Mononuclear cell (primary cell): ENCODE data around the gene CCDC12. TPM values are rescaled to one million over a fixed set of nuclear protein-coding genes. Genes with fewer than 3 reads are reported as not detected.

ENCODE experiments used
- H3K27me3 ChIP-seq: 2 replicates; pipeline ENCODE4 v1.6.0; 2011; ENCODE audit warnings: low read length, control low read depth; ENCODE audit not compliant: insufficient read depth
- H3K4me1 ChIP-seq: 2 replicates; pipeline ENCODE4 v1.5.1; 2011; ENCODE audit warnings: mild to moderate bottlenecking, low read length, control low read depth; ENCODE audit not compliant: insufficient read depth
- H3K4me3 ChIP-seq: 2 replicates; pipeline ENCODE4 v1.5.1; 2011; ENCODE audit warnings: mild to moderate bottlenecking, low read length, moderate library complexity
- H3K9me3 ChIP-seq: 2 replicates; pipeline ENCODE4 v1.5.1; 2011; ENCODE audit warnings: low read depth, mild to moderate bottlenecking, control low read depth, low read length
- total RNA-seq: library from RNA; depleted of rRNA; stranded (reverse); fragments of >200 nt; gene quantifications from one replicate; pipeline ENCODE4 v1.2.3, GENCODE V29; 2012

The CCDC12 gene
- total RNA-seq, 1 donor = 45.2 TPM

- Histone ChIP-seq H3K4me1 (peaks cover 93% of the 10 kb centered on the region), H3K4me3 (no peak overlapping the region), H3K27me3 (no peaks in the 10 kb centered on the region), H3K9me3 (no peaks in the 10 kb centered on the region)
These were observed 6.0 kb upstream of the CCDC12 start for GRCh38 chr3:46982546-46982945.

DNA sequence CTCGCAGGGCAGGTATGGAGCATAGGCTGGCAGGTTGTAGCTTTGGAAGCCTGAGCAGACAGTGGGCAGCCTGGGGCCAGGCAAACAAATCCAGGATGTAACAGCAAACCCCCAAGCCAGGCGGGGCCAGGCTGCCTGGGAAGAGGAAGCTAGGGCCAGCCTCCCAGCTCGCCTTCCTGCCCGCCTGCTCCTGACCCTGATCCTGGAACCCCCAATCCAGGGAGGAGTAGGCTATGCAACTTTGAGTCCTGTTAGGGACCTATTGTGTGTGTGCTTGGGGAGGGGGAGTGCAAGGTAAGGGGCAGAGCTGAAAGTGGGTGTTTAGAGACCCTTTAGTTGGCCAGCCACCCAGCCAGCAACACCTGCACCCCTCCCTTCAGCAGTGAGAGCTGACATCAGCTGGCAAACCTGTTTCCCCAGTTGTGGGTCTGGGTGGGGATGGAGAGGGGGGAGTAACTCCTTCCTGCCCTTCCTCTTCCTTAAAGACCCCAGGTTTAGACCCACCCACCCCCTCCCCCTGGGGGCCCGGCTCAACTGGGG is 5.5 kb upstream of the CCDC12 start:
- peaks cover 93% of the 10 kb centered on the region for H3K4me1 ChIP-seq
- peak overlapping the region; percentile 1 for H3K4me3 ChIP-seq
- no peaks in the 10 kb centered on the region for H3K9me3 ChIP-seq
- no peaks in the 10 kb centered on the region for H3K27me3 ChIP-seq

GRCh38 chr3:46979958-46980497 is 3.5 kb upstream of the CCDC12 start:
- H3K4me1 ChIP-seq = peaks cover 86% of the 10 kb centered on the region
- no peaks in the 10 kb centered on the region for H3K9me3 ChIP-seq
- H3K4me3 ChIP-seq = peak overlapping the region; percentile 59

GRCh38 chr3:46978985-46979944 is 2.7 kb upstream of the CCDC12 start, which contains the start of gene NBEAL2:
Gene NBEAL2, plus strand, starts transcription at chr3:46979666. Its CDS starts 196 bp downstream, at chr3:46979862.
- H3K27me3 ChIP-seq = no peaks in the 10 kb centered on the region
- peaks cover 86% of the 10 kb centered on the region for H3K4me1 ChIP-seq
- H3K9me3 ChIP-seq = no peaks in the 10 kb centered on the region
- peak within 1 kb of the TSS; percentile 59 for H3K4me3 ChIP-seq

More at GRCh38 chr3:46979958-46980497, 3.5 kb upstream of the CCDC12 start:
- H3K27me3 ChIP-seq = no peaks in the 10 kb centered on the region

GRCh38 chr3:46978381-46978780 is 1.8 kb upstream of the CCDC12 start:
- H3K27me3 ChIP-seq = no peaks in the 10 kb centered on the region
- no peak overlapping the region for H3K4me3 ChIP-seq
- H3K9me3 ChIP-seq = no peaks in the 10 kb centered on the region
- peaks cover 86% of the 10 kb centered on the region for H3K4me1 ChIP-seq

DNA sequence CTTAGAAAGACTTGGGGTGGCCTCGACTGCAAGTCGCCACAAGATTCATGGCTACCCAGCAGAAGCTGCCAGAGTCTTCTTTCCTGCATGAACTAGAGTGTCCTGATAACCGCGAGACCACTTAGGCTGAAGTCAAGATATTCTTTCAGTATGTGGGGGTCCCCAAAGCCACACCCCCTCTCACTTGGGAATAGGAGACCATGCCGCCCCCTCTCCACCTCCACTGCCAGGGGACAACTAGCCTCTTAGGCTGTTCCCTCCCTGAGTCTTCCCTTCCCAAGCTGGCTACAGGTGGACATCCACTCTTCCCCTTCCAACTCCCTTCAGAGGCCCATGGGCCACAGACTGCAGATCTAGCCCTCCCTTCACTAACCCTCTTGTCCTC is 1.3 kb upstream of the CCDC12 start:
- no peaks in the 10 kb centered on the region for H3K9me3 ChIP-seq
- H3K27me3 ChIP-seq = no peaks in the 10 kb centered on the region
- H3K4me3 ChIP-seq = no peak overlapping the region
- H3K4me1 ChIP-seq = peaks cover 85% of the 10 kb centered on the region

GRCh38 chr3:46974421-46975171 is 1.9 kb downstream of the CCDC12 start:
- Histone ChIP-seq H3K4me1 (peaks cover 85% of the 10 kb centered on the region), H3K9me3 (no peaks in the 10 kb centered on the region), H3K27me3 (no peaks in the 10 kb centered on the region), H3K4me3 (no peak overlapping the region)

DNA sequence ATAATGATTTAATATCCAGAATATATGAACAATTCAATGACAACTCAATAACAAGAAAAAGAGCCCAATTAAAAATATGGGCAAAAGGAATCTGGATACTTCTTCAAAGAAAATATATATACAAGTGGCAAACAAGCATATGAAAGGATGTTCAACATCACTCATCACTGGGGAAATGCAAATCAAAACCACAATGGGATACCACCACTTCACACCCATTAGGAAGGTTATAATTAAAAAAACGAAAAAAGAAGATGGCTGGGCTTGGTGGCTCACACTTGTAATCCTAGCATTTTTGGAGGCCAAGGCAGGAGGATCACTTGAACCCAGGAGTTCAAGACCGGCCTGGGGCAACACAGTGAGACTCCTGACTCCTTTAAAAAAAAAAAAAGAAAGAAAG is 4.1 kb downstream of the CCDC12 start:
- H3K4me1 ChIP-seq = peaks cover 88% of the 10 kb centered on the region
- H3K9me3 ChIP-seq = no peaks in the 10 kb centered on the region
- no peaks in the 10 kb centered on the region for H3K27me3 ChIP-seq
- H3K4me3 ChIP-seq = no peak overlapping the region

- no peak overlapping the region for H3K4me3 ChIP-seq
- H3K4me1 ChIP-seq = peaks cover 89% of the 10 kb centered on the region
- H3K9me3 ChIP-seq = no peaks in the 10 kb centered on the region
- no peaks in the 10 kb centered on the region for H3K27me3 ChIP-seq
These were observed 4.8 kb downstream of the CCDC12 start for GRCh38 chr3:46971742-46972141.

DNA sequence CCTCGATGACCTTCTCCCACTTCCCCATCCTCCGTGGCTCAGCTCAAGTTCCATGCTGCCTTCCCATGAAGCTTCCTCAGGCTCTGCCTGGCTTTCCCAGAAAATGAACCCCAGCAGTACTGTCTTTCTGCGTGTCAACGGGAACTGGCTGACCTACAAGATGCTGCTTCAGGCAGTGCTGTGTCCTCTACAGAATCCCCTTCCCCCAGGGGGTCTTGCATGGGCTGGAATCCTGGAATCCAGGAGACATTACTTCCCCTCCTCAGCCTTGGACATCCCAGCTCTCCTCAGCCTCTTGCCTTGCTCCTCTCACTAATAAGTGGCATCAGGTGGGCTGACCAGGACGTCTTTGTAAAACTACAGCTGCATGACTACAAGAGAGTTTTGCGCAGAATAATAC is 5.4 kb downstream of the CCDC12 start:
- Histone ChIP-seq H3K27me3 (no peaks in the 10 kb centered on the region), H3K9me3 (no peaks in the 10 kb centered on the region), H3K4me3 (no peak overlapping the region), H3K4me1 (peaks cover 95% of the 10 kb centered on the region)

DNA sequence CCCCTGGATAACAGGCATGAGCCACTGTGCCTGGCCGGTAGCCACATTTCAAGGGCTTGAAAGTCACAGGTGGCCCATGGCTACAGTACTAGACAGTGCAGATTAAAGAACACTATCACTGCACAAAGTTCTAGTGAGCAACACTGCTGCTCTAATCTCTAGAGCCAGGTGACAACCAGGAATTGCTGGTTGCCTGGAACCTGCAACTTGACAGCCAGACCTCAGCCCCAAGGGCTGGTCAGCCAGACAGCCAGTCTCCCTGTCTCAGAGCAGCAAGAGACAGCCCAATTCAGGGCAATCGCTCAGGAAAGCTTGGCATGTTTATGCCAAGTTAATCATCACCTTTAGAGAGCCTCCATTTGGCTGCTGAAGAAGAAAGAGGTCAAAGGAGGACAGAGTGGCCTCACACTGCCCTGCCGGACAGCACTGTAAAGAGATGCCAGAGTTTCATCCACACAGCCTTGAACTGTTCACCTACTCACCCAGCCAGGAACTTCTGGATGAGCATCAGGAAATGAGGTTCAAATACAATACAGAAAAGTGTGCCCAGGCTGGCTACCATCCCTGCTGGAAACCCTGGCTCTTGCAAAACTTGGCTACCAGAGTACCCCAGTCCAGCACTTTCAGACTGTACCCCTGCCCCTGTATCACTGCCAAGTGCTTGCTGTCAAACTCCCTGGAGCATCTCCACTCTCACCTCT is 6.0 kb downstream of the CCDC12 start:
- no peak overlapping the region for H3K4me3 ChIP-seq
- H3K9me3 ChIP-seq = no peaks in the 10 kb centered on the region
- no peaks in the 10 kb centered on the region for H3K27me3 ChIP-seq
- peaks cover 95% of the 10 kb centered on the region for H3K4me1 ChIP-seq

GRCh38 chr3:46968783-46969428 is 7.6 kb downstream of the CCDC12 start:
- no peaks in the 10 kb centered on the region for H3K9me3 ChIP-seq
- no peaks in the 10 kb centered on the region for H3K27me3 ChIP-seq
- peaks cover 87% of the 10 kb centered on the region for H3K4me1 ChIP-seq
- no peak overlapping the region for H3K4me3 ChIP-seq

GRCh38 chr3:46966811-46967210 is 9.7 kb downstream of the CCDC12 start:
- H3K4me3 ChIP-seq = no peak overlapping the region
- no peaks in the 10 kb centered on the region for H3K9me3 ChIP-seq
- H3K4me1 ChIP-seq = peaks cover 67% of the 10 kb centered on the region
- no peaks in the 10 kb centered on the region for H3K27me3 ChIP-seq

- no peaks in the 10 kb centered on the region for H3K9me3 ChIP-seq
These were observed 11.4 kb downstream of the CCDC12 start for GRCh38 chr3:46965151-46965550.

More at GRCh38 chr3:46965151-46965550, 11.4 kb downstream of the CCDC12 start:
- Histone ChIP-seq H3K4me1 (peaks cover 66% of the 10 kb centered on the region), H3K4me3 (no peak overlapping the region), H3K27me3 (no peaks in the 10 kb centered on the region)
